Osteoblast (primary cell): ENCODE measurements around the gene KLHL24. TPM values are rescaled to one million over a fixed set of nuclear protein-coding genes. Genes with fewer than 3 reads are reported as not detected.

Experiments
- DNase-seq: peaks from one replicate; pipeline ENCODE4 v3.0.0; 2011; ENCODE audit warnings: low spot score, mixed read lengths; ENCODE audit not compliant: insufficient read length; ENCODE audit errors: missing footprints
- H2AFZ ChIP-seq: 2 replicates; pipeline ENCODE4 v1.6.0; 2011; ENCODE audit warnings: mild to moderate bottlenecking, low read length
- H3K27ac ChIP-seq: 2 replicates; pipeline ENCODE4 v1.5.1; 2011; ENCODE audit warnings: mild to moderate bottlenecking, low read depth, low read length, moderate library complexity
- H3K27me3 ChIP-seq: 2 replicates; pipeline ENCODE4 v1.6.0; 2012; ENCODE audit warnings: mild to moderate bottlenecking, control low read depth, inconsistent platforms, low read length, moderate library complexity; ENCODE audit not compliant: insufficient read depth
- H3K36me3 ChIP-seq: 2 replicates; pipeline ENCODE4 v1.5.1; 2011; ENCODE audit warnings: mild to moderate bottlenecking, low read length, control low read depth, moderate library complexity; ENCODE audit not compliant: insufficient read depth
- H3K4me1 ChIP-seq: 2 replicates; pipeline ENCODE4 v1.5.1; 2011; ENCODE audit warnings: mild to moderate bottlenecking, low read length, control low read depth, moderate library complexity; ENCODE audit not compliant: insufficient read depth
- H3K4me2 ChIP-seq: 2 replicates; pipeline ENCODE4 v1.6.0; 2011; ENCODE audit warnings: mild to moderate bottlenecking, low read length; ENCODE audit not compliant: insufficient read depth
- H3K4me3 ChIP-seq: fragments of 200-600 bp; sonication (generic); 3 replicates; pipeline ENCODE4 v1.5.1; 2012; ENCODE audit warnings: mild to moderate bottlenecking, low read length, inconsistent platforms; ENCODE audit not compliant: insufficient read depth
- H3K79me2 ChIP-seq: 2 replicates; pipeline ENCODE4 v1.6.0; 2012; ENCODE audit warnings: mild to moderate bottlenecking, low read length, control low read depth, inconsistent platforms; ENCODE audit not compliant: insufficient read depth
- H3K9me3 ChIP-seq: 2 replicates; pipeline ENCODE4 v1.5.1; 2011; ENCODE audit warnings: low read depth, low read length, control low read depth
- H4K20me1 ChIP-seq: 2 replicates; pipeline ENCODE4 v1.6.0; 2012; ENCODE audit warnings: mild to moderate bottlenecking, low read length, control low read depth; ENCODE audit not compliant: insufficient read depth
- total RNA-seq: library from RNA; depleted of rRNA; stranded (reverse); fragments of >200 nt; gene quantifications from 2 replicates; pipeline ENCODE4 v1.2.3, GENCODE V29; 2012
- TF ChIP-seq, protein P1 (sequence below): IDR thresholded peaks from 2 replicates; pipeline ENCODE4 v1.5.1; 2011; ENCODE audit warnings: mild to moderate bottlenecking, low read depth, low read length, moderate library complexity; ENCODE audit errors: extremely low read depth

The KLHL24 gene, protein sequence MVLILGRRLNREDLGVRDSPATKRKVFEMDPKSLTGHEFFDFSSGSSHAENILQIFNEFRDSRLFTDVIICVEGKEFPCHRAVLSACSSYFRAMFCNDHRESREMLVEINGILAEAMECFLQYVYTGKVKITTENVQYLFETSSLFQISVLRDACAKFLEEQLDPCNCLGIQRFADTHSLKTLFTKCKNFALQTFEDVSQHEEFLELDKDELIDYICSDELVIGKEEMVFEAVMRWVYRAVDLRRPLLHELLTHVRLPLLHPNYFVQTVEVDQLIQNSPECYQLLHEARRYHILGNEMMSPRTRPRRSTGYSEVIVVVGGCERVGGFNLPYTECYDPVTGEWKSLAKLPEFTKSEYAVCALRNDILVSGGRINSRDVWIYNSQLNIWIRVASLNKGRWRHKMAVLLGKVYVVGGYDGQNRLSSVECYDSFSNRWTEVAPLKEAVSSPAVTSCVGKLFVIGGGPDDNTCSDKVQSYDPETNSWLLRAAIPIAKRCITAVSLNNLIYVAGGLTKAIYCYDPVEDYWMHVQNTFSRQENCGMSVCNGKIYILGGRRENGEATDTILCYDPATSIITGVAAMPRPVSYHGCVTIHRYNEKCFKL
- 142 and 174 TPM in 2 replicates for total RNA-seq

DNA sequence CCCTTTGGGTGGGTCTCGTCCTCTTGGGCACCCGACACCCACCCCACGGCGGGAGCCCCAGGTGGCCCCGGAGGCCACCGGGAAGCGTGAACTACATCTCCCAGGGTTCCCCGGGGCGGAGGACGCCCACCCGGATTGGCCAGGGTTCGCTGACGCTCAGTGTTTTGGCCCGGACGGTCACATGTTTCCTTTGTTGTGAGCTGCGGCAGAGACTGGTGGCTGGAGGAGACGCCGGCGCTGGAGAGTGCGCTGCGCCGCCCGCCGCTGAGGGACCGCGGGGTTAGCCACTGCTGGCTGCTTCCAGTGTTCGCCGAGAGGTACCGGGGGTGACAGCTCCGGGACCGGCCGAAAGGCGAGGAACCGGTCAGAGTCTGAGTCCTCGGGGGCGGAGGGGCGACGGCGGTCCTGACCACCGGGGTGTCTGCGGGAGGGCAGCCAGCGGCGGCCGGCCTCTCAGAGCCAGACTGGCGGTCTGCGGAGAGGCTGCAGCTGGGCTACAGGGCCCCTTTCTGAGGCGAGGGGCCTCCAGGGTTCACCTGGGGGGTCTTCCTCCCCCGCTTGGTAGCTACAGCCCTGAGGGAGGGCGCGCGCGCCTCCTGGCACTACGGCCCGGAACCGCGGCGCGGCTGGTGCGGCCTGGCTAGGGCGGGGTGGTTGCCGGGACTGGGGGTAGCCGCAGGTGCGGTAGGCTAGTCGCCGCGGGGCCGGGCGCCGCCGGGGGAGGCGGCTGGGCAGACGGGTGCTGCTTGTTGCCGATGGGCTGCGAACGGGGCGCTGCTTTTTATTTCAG is at the start of gene KLHL24:
KLHL24 (plus strand) TSS at position 193 of the 790 bp plus-strand sequence. CDS start 14,734 bp downstream, outside the sequence.
- peak; percentile 98 for DNase-seq
- Histone ChIP-seq H2AFZ (peak within 1 kb of the TSS; percentile 94), H3K27ac (peak within 1 kb of the TSS; percentile 52), H3K36me3 (no peaks in the 10 kb centered on the region), H3K79me2 (peaks cover 26% of the 10 kb centered on the region), H3K4me2 (peak within 1 kb of the TSS; percentile 97), H4K20me1 (no peaks in the 10 kb centered on the region), H3K27me3 (no peaks in the 10 kb centered on the region), H3K9me3 (no peaks in the 10 kb centered on the region), H3K4me1 (peaks cover 3% of the 10 kb centered on the region), H3K4me3 (peak within 1 kb of the TSS; percentile 94)
- TF ChIP-seq, protein P1, sequence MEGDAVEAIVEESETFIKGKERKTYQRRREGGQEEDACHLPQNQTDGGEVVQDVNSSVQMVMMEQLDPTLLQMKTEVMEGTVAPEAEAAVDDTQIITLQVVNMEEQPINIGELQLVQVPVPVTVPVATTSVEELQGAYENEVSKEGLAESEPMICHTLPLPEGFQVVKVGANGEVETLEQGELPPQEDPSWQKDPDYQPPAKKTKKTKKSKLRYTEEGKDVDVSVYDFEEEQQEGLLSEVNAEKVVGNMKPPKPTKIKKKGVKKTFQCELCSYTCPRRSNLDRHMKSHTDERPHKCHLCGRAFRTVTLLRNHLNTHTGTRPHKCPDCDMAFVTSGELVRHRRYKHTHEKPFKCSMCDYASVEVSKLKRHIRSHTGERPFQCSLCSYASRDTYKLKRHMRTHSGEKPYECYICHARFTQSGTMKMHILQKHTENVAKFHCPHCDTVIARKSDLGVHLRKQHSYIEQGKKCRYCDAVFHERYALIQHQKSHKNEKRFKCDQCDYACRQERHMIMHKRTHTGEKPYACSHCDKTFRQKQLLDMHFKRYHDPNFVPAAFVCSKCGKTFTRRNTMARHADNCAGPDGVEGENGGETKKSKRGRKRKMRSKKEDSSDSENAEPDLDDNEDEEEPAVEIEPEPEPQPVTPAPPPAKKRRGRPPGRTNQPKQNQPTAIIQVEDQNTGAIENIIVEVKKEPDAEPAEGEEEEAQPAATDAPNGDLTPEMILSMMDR = no peak

DNA sequence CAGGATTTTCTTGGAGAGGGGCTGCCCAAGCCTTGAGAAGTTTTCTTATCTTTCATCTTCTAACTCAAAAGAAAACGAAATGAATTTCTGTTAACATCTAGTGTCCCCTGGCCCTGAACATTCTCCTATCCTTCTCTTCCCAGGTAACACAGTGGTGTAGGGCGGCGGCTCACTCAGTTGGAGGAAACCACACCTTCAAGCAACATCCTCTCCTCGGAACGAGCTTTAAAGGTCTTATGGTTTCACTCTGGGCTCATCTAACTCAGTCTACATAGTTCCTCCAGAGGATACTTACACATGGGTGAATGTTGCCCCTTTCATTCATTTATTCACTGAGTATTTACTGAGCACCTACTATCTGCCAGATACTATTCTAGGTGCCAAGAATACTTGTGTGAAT is 48.9 kb upstream of the KLHL24 start:
- no peak for DNase-seq
- Histone ChIP-seq H3K36me3 (no peaks in the 10 kb centered on the region), H2AFZ (no peak overlapping the region), H3K9me3 (no peaks in the 10 kb centered on the region), H4K20me1 (no peaks in the 10 kb centered on the region), H3K27me3 (peaks cover 10% of the 10 kb centered on the region), H3K4me2 (no peak overlapping the region), H3K27ac (no peak overlapping the region), H3K4me1 (no peaks in the 10 kb centered on the region), H3K79me2 (no peaks in the 10 kb centered on the region), H3K4me3 (no peak overlapping the region)
- TF ChIP-seq, protein P1 = no peak

DNA sequence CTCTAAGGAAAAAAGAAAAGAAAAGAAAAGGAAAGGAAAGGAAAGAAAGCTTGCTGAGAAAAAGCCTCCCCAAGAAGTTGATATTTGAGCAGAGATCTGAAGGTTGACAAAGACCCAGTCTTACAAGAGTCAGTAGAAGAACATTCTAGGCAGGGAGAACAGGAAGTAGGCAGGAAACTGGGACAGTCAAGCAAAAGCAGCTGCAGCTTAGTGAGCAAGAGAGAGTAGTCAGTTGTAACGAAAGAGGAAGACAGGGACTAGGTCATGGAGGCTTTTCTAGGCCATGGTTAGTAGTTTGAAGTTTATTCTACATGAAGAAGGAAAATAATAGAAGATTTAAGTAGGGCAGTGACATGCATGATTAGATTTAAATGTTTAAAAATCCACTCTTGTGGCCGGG is 48.1 kb upstream of the KLHL24 start:
- Histone ChIP-seq H3K27me3 (peaks cover 10% of the 10 kb centered on the region), H2AFZ (no peak overlapping the region), H3K4me3 (no peak overlapping the region), H3K79me2 (no peaks in the 10 kb centered on the region), H3K9me3 (no peaks in the 10 kb centered on the region), H3K4me1 (no peaks in the 10 kb centered on the region), H3K36me3 (no peaks in the 10 kb centered on the region), H3K27ac (no peak overlapping the region), H3K4me2 (no peak overlapping the region), H4K20me1 (no peaks in the 10 kb centered on the region)
- TF ChIP-seq, protein P1 = no peak
- DNase-seq = no peak
